Dermis microvascular lymphatic vessel endothelial cell (primary cell): ENCODE data around the gene TEX30. TPM values are rescaled to one million over a fixed set of nuclear protein-coding genes. Genes with fewer than 3 reads are reported as not detected.
A peak's percentile ranks its signal among the peaks of the same experiment; 100 is the strongest.
"Not testable (repeated sequence)": the region's sequence is repeated elsewhere in the genome, so short reads cannot be mapped to it uniquely, and the experiment has no call there.

Experiments used
- DNase-seq, 2 donors: peaks; one replicate each; pipeline versions ENCODE4 v3.0.0 to v3.0.0-alpha.2; 2010; ENCODE audit warnings: low read depth in 2 of 2
- total RNA-seq: library from RNA; depleted of rRNA; stranded (reverse); fragments of >200 nt; gene quantifications from 2 replicates; pipeline ENCODE4 v1.2.1, GENCODE V29; 2014

TEX30 gene
- 23.2 and 29.6 TPM in 2 replicates for total RNA-seq

DNA sequence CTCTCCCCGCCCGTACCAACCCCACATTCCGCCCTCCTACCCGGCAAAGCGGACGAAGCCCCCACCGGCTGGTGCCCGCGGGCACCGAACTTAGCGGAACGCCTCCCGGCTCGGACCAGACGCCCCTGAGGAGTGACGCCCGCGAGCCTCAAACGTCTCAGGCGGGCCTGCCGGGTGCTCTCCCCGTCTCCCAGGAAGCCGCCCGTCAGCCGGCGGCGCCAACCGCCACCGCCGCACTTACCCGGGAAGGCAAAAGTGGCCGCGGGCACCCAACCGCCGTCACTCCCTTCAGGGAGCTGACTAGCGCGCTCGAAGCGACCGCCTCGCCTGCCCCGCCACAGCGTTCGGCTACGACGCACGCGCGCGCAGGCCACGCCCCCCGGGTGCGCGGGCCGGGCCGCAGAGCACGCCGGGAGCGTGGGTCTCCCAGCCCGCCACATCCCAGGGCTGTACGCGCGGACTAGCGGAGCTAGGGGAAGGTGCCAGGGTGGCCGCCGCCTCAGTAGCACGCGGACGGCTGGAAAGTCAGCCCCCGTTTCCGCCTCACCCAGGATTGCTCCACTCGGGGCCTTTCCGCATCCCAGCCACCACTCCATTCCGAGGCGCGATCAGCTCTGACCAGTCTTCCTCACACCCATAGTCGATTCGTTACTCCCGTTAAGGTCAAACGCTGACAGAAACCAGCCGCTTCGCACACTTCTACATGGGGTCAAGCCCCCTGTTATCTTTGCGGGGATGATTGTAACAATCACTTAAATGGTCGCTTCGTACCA is at the start of gene TEX30:
Gene TEX30, minus strand, starts transcription at position 346 of the 773 bp plus-strand sequence. CDS start 3,760 bp downstream, outside the sequence.
- peak; percentile 55 to 89 for DNase-seq

DNA sequence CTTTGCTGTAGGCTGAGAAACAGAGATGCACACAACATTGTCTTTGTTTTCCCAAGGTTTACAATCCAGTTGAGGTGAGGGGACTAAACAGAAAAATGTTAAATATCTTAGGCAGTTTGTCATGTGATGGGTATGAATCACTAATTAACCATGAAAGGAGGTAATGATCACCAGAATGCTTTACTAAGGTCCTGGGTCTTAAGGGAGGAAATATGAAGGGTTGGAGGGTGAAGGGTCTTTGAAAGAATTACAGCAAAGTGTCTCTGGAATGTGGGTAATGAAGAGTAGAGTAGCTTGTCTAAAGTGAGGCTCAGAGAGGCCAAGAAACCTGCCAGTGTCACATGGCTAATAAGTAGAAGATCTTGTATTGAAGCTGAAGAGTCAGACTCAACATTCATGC is 44.3 kb upstream of the TEX30 start:
- DNase-seq = no peak

DNA sequence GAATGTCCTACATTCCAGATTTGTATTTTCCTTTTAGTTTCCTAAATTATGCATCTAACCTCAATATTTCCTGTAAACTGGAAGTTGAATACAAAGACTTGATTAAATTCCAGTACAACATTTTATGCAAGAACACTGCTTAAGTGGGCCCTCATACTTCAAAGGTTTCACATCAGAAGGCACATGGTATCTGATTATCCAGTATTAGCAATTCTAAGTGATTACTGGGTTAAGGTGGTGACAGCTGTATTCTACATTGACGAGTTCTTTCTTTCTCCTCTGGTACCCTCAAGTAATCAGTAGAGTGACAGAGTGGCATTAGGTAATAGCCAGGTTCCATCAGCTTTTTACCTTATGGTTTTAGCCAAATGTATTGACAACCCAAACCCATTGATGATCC is 43.7 kb upstream of the TEX30 start:
- no peak for DNase-seq

DNA sequence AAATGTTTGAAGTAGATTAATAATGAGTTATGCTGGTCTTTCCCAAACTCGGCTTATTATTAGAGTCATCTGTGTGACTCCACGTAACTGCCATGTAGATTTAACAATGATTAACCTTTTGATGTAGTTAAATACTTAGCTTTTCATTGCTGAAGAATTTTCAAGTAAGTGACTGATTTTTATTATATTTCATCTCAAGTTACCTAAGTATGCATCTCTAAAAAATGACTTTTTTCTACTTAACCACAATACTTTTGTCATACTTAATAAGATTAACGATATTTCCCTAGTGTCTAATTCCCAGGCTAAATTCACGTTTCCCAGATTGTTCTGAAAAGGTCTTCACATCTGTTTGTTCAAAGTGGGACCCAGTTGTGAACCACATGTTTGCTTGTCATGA is 43.1 kb upstream of the TEX30 start:
- no peak for DNase-seq

DNA sequence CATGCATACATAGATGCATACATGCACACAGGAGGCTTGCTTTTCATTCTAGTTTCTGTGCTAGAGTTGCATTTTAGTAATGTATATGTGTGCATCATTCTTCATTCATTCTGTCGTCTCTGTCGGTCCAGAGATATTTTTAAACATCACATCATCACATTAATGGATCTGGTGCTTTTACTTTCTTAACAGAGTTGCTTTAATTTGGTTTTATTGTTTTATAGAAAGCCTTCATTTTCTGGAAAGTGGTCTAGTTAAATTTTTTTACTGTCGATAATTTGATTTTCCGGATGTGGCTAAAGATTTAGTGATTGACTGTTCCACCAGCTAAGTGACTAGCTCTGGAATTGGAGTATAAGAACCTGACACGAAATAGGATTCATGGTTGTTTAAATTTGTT is 42.2 kb upstream of the TEX30 start:
- no peak for DNase-seq

- no peak for DNase-seq
These were observed 41.2 kb upstream of the TEX30 start for GRCh38 chr13:102814793-102815192.

GRCh38 chr13:102814025-102814607 is 40.5 kb upstream of the TEX30 start:
- no peak for DNase-seq

GRCh38 chr13:102812611-102813287 is 39.2 kb upstream of the TEX30 start:
- no peak for DNase-seq

DNA sequence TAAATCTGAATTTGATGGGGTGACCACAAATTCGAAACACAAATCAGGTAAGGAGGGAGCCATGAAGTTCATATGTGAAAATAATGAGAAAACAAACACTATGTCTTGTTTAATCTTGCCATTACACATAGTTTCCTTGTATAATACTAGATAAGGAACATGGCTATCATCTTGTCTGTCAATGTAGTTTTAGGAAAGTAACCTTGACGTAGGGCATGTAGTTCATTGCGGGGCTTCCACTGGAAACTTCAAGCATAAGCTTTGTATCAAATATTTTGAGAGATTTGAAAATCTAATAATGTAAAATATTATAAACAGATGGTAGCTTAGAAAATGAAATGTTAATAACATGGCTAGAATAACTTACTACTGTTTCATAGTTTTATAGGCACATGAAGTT is 34.1 kb upstream of the TEX30 start:
- no peak for DNase-seq

DNA sequence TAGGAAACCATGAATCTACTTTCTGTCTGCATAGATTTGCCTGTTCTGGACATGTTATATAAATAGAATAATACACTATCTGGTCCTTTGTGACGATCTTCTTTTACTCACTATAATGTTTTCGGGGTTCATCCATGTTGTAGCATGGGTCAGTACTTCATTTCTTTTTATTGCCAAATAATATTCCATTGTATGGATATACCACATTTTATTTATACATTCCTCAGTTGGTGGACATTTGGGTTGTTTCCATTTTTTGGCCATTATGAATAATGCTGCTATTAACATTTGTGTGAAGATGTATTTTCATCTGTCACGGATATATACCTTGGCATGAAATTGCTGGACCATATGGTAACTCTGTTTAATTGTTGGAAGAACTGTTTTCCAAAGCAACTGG is 32.1 kb upstream of the TEX30 start:
- DNase-seq = no peak

DNA sequence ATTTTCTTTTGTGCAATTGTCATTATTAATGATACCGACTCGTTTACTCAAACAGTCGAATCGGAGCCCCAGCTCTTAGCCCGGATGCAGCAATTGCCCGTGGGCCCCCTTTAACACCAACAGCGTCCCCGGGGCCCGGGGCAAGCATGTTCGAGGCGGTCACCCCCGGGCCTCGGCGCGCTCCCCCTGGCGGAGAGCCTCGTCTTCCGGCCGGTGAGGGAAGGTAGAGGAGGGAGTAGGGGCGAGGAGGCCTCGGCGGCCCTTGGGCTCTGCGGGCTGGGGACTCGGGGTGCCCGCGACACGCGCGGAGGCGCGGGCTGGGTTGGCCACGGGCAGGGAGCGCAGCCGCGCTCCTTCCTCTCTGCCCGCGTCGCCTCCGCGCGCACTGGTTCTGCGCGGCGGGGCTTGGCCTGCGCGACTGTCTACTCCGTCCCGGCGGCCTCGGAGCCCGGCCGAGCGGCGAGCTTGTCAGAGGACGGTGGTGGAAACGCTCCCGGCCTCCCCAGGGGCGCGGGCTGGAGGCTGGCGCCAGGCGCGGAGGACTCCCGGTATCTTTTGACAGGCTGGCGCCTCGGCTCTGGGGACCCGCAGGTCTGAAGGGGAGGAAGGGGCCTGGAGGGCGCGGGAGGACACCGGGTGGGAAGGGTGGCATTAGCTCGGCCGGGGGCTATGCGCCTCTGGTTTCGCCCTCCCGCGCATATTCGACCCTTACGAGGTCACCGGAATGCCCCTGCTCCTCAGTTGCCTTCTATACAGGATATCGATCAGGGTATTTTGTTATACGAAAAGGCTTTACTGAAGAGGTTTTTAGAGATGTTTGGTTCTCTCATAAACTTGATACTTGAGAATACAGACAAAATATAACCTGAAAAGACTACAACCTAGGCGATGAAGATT is 26.8 kb upstream of the TEX30 start:
- peak in 1 of 2 donors; percentile 82 for DNase-seq

DNA sequence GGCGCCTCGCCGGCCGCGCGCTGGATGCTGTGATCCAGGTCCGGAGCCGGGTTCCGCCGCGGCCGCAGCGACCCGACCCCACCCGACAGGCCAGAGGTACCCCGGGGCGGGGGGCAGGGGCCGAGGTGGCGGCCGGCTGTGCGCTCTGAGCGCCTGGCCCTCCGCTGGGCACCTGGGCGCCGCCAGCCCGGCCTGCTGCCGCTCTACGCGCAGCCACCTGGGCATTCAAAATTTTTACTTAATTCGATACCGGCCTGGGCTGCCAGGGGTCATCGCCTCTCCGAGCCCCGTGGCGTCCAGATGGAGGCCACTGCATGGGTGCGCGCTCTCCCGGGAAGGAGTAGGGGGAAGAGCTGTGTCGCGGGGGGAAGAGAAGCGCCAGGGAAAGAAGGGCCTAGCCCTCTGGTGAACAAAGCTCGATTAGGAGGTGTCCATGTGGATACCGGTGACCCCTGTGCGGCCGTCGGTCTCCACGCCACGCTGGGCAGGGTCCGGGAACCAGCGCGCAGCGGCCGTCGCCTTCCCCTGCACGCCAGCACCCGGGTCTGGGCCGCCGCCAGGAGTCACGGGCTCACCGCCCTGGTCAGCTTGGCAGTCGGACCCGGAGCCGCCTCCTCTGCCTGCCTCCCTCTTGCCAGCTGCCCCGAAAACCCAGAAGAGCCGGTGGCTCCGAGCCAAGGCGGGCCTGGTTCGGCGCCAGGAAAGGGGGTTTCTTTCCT is 26.0 kb upstream of the TEX30 start:
- DNase-seq = peak in 1 of 2 donors; percentile 33

DNA sequence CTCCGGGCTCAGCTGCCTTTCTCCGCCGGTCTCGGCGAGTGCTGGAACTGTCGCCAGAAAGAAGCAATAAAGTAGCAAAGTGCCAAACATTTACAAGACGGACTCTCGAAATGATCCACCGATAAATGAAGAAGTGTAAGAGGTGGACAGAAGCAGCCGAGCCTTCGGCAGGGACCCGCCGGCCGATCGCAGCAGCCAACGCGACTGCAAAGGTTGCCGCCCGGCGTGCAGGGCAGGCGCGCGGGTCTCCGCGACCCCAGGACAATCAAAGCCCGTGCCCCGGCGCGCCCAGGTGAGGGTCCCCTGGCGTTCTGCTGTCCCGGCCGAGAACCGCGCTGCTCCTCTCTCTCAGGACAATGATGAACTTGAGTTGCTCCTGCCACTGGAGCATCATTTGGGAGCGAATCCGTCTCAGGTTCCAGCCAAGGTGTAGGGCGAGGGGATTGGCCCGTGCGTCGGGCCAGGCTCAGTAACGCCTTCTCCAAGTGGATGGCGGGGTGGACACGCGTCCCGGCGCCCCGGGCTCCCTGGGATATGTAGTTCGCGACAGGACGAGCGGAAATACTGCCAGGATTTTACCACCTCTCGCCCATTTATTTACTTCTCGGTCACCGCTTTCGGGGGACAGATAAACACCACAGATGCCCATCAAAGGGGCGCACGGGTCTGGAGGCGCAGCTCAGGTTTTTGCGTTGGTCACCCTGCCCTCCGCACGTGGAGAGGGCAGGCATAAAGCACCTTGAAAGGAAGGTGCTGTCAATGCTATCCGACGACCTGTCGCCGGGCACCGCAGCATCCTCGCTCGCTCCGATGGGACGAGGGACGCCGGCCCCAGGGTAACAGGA is 25.2 kb upstream of the TEX30 start, which contains the start of the genes BIVM and POGLUT2:
Gene BIVM, plus strand, starts transcription at position 539 of the 845 bp plus-strand sequence. CDS start 8,149 bp downstream, outside the sequence.
Gene POGLUT2, minus strand, starts transcription at position 396 of the 845 bp plus-strand sequence. Its CDS starts 306 bp downstream, at position 90.
- peak; percentile 84 to 94 for DNase-seq

GRCh38 chr13:102793611-102794355 is 20.2 kb upstream of the TEX30 start:
- no peak for DNase-seq

GRCh38 chr13:102792396-102792795 is 18.8 kb upstream of the TEX30 start:
- no peak for DNase-seq

- DNase-seq = no peak
These were observed 15.1 kb upstream of the TEX30 start for GRCh38 chr13:102788683-102789082.

DNA sequence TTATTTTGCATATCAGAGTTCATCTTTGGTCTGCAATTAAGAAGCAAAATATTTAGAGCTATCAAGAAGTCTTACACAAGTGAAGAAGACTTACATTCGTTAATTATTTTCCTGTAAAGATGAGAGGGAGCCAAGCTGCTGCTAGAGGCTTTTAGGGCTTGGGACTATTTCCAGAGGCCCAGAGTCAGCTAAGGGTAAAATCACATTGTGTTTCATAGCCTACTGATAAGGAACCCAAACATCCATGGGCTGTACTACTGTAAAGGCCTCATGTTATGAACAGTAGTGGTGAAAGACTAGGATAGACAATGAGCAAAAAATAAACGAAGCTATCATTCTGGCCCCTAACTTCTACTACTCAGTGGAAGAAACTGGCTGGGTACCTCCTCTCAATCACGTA is 10.9 kb upstream of the TEX30 start:
- no peak for DNase-seq

DNA sequence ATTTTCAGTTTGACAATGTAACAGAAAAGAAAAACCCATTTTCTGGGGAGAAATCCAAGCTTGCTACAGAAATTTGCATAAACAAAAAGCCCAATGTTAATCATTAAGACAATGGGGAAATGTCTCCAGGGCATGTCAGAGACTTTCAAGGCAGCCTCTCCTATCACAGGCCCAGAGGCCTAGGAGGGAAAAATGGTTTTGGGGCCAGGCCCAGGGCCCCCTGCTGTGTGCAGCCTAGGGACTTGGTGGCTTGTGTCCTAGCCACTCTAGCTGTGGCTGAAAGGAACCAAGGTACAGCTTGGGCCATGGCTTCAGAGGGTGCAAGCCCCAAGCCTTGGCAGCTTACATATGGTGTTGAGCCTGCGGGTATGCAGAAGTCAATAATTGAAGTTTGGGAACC is 8.0 kb upstream of the TEX30 start:
- DNase-seq = no peak

GRCh38 chr13:102780656-102781055 is 7.1 kb upstream of the TEX30 start:
- DNase-seq = not testable (repeated sequence)
